ENCODE data around the gene KCNK10.

GRCh38 chr14:88245321-88245720 is 77.7 kb downstream of the KCNK10 start:
- no peak for TF ChIP-seq EZH2 (IDR thresholded peaks at IDR 0.05; ENCODE audit: borderline replicate concordance, control insufficient read depth, low read depth, low read length)
- TF ChIP-seq LARP7 (IDR thresholded peaks at IDR 0.05): no peak
- TF ChIP-seq CTCF (IDR thresholded peaks at IDR 0.05 in 2 of 3, conservative IDR thresholded peaks at IDR 0.05 in 1 of 3; ENCODE audit: control insufficient read depth in 2 of 3, extremely low read depth in 1 of 3, insufficient read depth in 1 of 3, low read depth in 3 of 3, low read length in 3 of 3): no peak
- TF ChIP-seq CREM (IDR thresholded peaks at IDR 0.05; ENCODE audit: low read depth): no peak
- TF ChIP-seq RAD21 (IDR thresholded peaks at IDR 0.05; ENCODE audit: insufficient read depth, low read depth, low read length): no peak
- no peak for TF ChIP-seq POLR2A (IDR thresholded peaks at IDR 0.05; ENCODE audit: low read depth, low read length)
- TF ChIP-seq TBL1XR1 (IDR thresholded peaks at IDR 0.05; ENCODE audit: low read depth, low read length): no peak
- no peak for TF ChIP-seq SPI1 (IDR thresholded peaks at IDR 0.05; ENCODE audit: borderline replicate concordance, insufficient read depth, low read depth, low read length)
